GM10266 (cell line): ENCODE results near the gene ARHGAP6.
A peak's percentile ranks its signal among the peaks of the same experiment; 100 is the strongest.

Source experiments
- DNase-seq: peaks from one replicate; pipeline ENCODE4 v3.0.0; 2012; ENCODE audit errors: extremely low spot score
- TF ChIP-seq, protein P1 (sequence below): IDR thresholded peaks from 2 replicates; pipeline ENCODE4 v1.5.1; 2012; ENCODE audit warnings: mild to moderate bottlenecking, low read depth; ENCODE audit not compliant: control insufficient read depth, insufficient read depth; ENCODE audit errors: missing control alignments

ARHGAP6 gene

DNA sequence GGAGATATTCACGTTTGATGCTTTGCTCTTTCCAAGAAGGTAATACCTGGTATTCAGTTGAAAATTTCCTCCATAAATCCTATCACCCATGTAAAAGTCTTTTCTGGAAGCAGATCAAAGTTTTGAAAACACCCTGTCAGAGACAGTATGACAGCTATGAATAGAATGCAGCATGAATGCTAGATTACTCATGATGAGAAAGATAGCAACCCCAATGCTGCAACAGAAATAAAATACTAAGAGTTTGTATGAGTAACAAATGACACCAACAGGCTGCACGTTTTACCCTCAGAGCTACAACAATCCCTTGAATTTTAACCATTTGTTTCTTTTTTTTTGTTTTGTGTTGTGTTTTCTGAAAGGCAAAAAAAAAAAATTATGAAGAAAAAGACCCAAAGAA, 108.6 kb downstream of the ARHGAP6 start:
- TF ChIP-seq, protein P1, sequence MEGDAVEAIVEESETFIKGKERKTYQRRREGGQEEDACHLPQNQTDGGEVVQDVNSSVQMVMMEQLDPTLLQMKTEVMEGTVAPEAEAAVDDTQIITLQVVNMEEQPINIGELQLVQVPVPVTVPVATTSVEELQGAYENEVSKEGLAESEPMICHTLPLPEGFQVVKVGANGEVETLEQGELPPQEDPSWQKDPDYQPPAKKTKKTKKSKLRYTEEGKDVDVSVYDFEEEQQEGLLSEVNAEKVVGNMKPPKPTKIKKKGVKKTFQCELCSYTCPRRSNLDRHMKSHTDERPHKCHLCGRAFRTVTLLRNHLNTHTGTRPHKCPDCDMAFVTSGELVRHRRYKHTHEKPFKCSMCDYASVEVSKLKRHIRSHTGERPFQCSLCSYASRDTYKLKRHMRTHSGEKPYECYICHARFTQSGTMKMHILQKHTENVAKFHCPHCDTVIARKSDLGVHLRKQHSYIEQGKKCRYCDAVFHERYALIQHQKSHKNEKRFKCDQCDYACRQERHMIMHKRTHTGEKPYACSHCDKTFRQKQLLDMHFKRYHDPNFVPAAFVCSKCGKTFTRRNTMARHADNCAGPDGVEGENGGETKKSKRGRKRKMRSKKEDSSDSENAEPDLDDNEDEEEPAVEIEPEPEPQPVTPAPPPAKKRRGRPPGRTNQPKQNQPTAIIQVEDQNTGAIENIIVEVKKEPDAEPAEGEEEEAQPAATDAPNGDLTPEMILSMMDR, result no peak
- peak; percentile 5 for DNase-seq

GRCh38 chrX:11555759-11556158, 110.0 kb downstream of the ARHGAP6 start:
- TF ChIP-seq, protein P1, result no peak
- DNase-seq, result no peak

GRCh38 chrX:11553594-11553993, 112.1 kb downstream of the ARHGAP6 start:
- TF ChIP-seq, protein P1, result no peak
- DNase-seq, result no peak

- TF ChIP-seq, protein P1, result no peak
- DNase-seq, result no peak
Measured at GRCh38 chrX:11551151-11551550, 114.6 kb downstream of the ARHGAP6 start.

GRCh38 chrX:11546917-11547316, 118.8 kb downstream of the ARHGAP6 start:
- DNase-seq, result no peak
- TF ChIP-seq, protein P1, result no peak

DNA sequence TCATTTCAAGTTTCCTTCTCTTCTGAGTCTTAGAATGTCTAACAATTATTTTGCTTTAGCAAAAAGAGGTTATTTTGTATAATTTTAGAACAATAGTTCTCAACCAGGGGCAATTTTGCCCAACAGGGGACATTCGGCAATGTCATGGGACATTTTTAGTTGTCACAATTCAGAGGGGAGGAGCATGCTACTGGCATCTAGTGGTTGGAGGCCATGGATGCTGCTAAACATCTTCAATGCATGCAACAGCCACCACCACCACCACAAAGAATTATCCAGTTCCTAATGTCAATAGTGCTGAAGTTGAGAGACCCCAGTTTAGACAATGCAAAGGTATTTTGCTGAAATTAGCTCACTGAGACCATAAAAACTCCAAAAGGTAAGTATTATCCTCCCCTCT, 122.5 kb downstream of the ARHGAP6 start:
- TF ChIP-seq, protein P1, result peak; percentile 25
- no peak for DNase-seq

DNA sequence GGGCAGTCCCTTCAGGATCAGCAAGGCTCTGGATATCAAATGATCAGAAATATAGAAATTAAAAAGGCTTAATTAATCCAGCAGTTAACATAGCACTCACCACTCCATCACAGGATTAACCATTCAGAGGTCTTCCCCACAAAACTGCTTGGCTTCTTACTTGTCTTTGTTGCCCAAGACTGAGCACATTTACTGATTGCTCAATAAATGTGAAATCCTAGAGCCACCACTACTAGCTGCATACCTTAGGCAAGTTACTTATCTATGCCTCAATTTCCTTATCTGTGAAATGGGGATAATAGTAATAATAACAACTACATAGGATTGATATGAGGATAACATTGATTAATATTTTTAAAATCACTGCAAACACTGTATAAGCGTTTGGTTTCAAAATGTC, 124.2 kb downstream of the ARHGAP6 start:
- TF ChIP-seq, protein P1, result no peak
- no peak for DNase-seq
